Breast epithelium (tissue), 3 donors: Measurements from ENCODE around the gene HECTD1.

ENCODE experiments used
- CTCF ChIP-seq, 3 donors: fragments of 450-650 bp; IDR thresholded peaks; one replicate each; pipeline ENCODE4 v1.5.1; 2016 to 2017; ENCODE audit warnings: antibody characterized with exemption in 3 of 3, mild to moderate bottlenecking in 3 of 3, moderate library complexity in 3 of 3
- POLR2A ChIP-seq: fragments of 450-650 bp; IDR thresholded peaks from one replicate; pipeline ENCODE4 v1.6.1; 2016; ENCODE audit warnings: antibody characterized with exemption, mild to moderate bottlenecking, moderate library complexity
- POLR2AphosphoS5 ChIP-seq, 3 donors: sonication (generic); formaldehyde crosslinking; IDR thresholded peaks; one replicate each; pipeline ENCODE4 v1.6.1; 2017; ENCODE audit warnings: antibody characterized with exemption in 3 of 3

- TF ChIP-seq POLR2AphosphoS5 (IDR thresholded peaks at IDR 0.05) = no peak
- TF ChIP-seq POLR2A = no peak
- TF ChIP-seq CTCF (IDR thresholded peaks at IDR 0.05) = no peak
These were observed 149.8 kb downstream of the HECTD1 start for GRCh38 chr14:31057701-31058364.
